Stomach (tissue), 9 donors: ENCODE results near the gene LIMA1. TPM values are rescaled to one million over a fixed set of nuclear protein-coding genes. Genes with fewer than 3 reads are reported as not detected.

ENCODE experiments used
- DNase-seq, 2 donors: peaks; one replicate each; pipeline versions ENCODE4 v3.0.0 to v3.0.0-alpha.2; 2013 to 2019
- H3K27ac ChIP-seq, 5 donors: fragments of 200-600 bp in 4 of 5; sonication (generic) in 4 of 5; one replicate each; pipeline ENCODE4 v1.5.1; 2013 to 2019; ENCODE audit warnings: mild to moderate bottlenecking in 1 of 5, moderate library complexity in 1 of 5
- H3K27me3 ChIP-seq, 3 donors: fragments of 200-600 bp; sonication (generic); one replicate each; pipeline ENCODE4 v1.5.1; 2017 to 2019; ENCODE audit warnings: mixed run types in 1 of 3
- H3K36me3 ChIP-seq, 4 donors: fragments of 200-600 bp; sonication (generic); 1 replicate in 3 of 4; 2 replicates in 1 of 4; pipeline ENCODE4 v1.5.1; 2016 to 2019
- H3K4me1 ChIP-seq, 4 donors: fragments of 200-600 bp; sonication (generic); one replicate each; pipeline ENCODE4 v1.5.1; 2016 to 2019
- H3K4me3 ChIP-seq, 4 donors: fragments of 200-600 bp; sonication (generic) in 3 of 4; one replicate each; pipeline ENCODE4 v1.5.1; 2016 to 2019; ENCODE audit warnings: mild to moderate bottlenecking in 1 of 4
- H3K9me3 ChIP-seq, 4 donors: fragments of 200-600 bp; sonication (generic); one replicate each; pipeline ENCODE4 v1.5.1; 2016 to 2019
- CTCF ChIP-seq, 7 experiments: fragments of 450-650 bp in 4 of 7; fragments of 200-600 bp in 3 of 7; sonication (generic) in 3 of 7; IDR thresholded peaks; one replicate each; pipeline ENCODE4 v1.5.1; 2016 to 2019; ENCODE audit warnings: antibody characterized with exemption in 7 of 7, control low read depth in 2 of 7, mild to moderate bottlenecking in 1 of 7
- EP300 ChIP-seq: sonication (generic); formaldehyde crosslinking; IDR thresholded peaks from one replicate; pipeline ENCODE4 v1.6.1; 2017; ENCODE audit warnings: antibody characterized with exemption
- POLR2A ChIP-seq, 4 donors: fragments of 450-650 bp; IDR thresholded peaks; one replicate each; pipeline ENCODE4 v1.6.1; 2016; ENCODE audit warnings: antibody characterized with exemption in 4 of 4, control low read depth in 2 of 4, mild to moderate bottlenecking in 1 of 4, moderate library complexity in 1 of 4
- POLR2AphosphoS5 ChIP-seq, 3 donors: sonication (generic); formaldehyde crosslinking; IDR thresholded peaks; one replicate each; pipeline ENCODE4 v1.6.1; 2016; ENCODE audit warnings: antibody characterized with exemption in 3 of 3
- WGBS, 5 donors: extraction: QIAGEN DNeasy Blood & Tissue Kit in 3 of 5; methylation state at CpG; one replicate each; pipeline versions ENCODE4 v1.1.5 to v1.1.7; 2013 to 2018; 5-methylcytosine and 5-hydroxymethylcytosine counted together
- intact Hi-C: fragments of 100-400 bp; cut with DNase I; formaldehyde crosslinking; loops from one replicate; pipeline ENCODE4 v1.15.1; 2023; ENCODE audit warnings: low total_unique reads
- polyA plus RNA-seq, 3 donors: library from polyadenylated mRNA; stranded (reverse); fragments of 200-250 nt; gene quantifications; one replicate each; pipeline ENCODE4 v1.2.3, GENCODE V29; 2013
- total RNA-seq, 5 donors: library from RNA; depleted of rRNA; stranded (reverse); fragments of >200 nt; gene quantifications; one replicate each; pipeline versions ENCODE4 v1.1.0 to v1.2.3, GENCODE V29; 2014 to 2016
- donor health status: healthy with polysubstance abuse.
- donor health status: Bipolar disorder and iron deficiency.
- donor health status: healthy.

The LIMA1 gene
- total and polyA plus RNA-seq, 8 donors: 28.7 to 143 (median 83.2) TPM

GRCh38 chr12:50257236-50258166, 25.8 kb downstream of the LIMA1 start:
- DNase-seq: peak in 1 of 2 donors; percentile 60
- Histone ChIP-seq H3K4me1 (peaks cover 44 to 87% (median 52%) of the 10 kb centered on the region in 4 donors), H3K27ac (peak overlapping the region; percentile 48 to 70 (median 69)), H3K27me3 (no peaks in the 10 kb centered on the region), H3K9me3 (no peaks in the 10 kb centered on the region), H3K36me3 (no peaks in the 10 kb centered on the region), H3K4me3 (no peak overlapping the region)
- TF ChIP-seq POLR2AphosphoS5 (IDR thresholded peaks at IDR 0.05): peak in 1 of 3 donors; percentile 8
- no peak for TF ChIP-seq CTCF (IDR thresholded peaks at IDR 0.05)
- intact Hi-C loops: no loop called here
- WGBS, 5 donors: 32 to 42% (median 37%) methylated on average over 6 of the region's 6 CpGs

- H3K27ac ChIP-seq: peak overlapping the region in 2 of 5 donors; percentile 50 to 70
- TF ChIP-seq EP300: no peak
- H3K4me3 ChIP-seq: no peak overlapping the region
- no peaks in the 10 kb centered on the region for H3K9me3 ChIP-seq
- WGBS, 5 donors: 72 to 88% (median 87%) methylated on average over 2 of the region's 2 CpGs
- H3K4me1 ChIP-seq: peaks cover 46 to 89% (median 57%) of the 10 kb centered on the region in 4 donors
- no peaks in the 10 kb centered on the region for H3K27me3 ChIP-seq
- intact Hi-C loops: no loop called here
- no peak for DNase-seq
- no peaks in the 10 kb centered on the region for H3K36me3 ChIP-seq
These were observed 26.6 kb downstream of the LIMA1 start for GRCh38 chr12:50256761-50257160.

- Histone ChIP-seq H3K27ac (peak overlapping the region in 3 of 5 donors; percentile 24 to 88 (median 80)), H3K27me3 (no peaks in the 10 kb centered on the region), H3K9me3 (no peaks in the 10 kb centered on the region), H3K4me3 (no peak overlapping the region), H3K36me3 (no peaks in the 10 kb centered on the region), H3K4me1 (peaks cover 43 to 79% (median 62%) of the 10 kb centered on the region in 4 donors)
- DNase-seq: no peak
- TF ChIP-seq POLR2A (IDR thresholded peaks at IDR 0.05) (no peak), POLR2AphosphoS5 (IDR thresholded peaks at IDR 0.05) (no peak), EP300 (no peak), CTCF (IDR thresholded peaks at IDR 0.05) (no peak)
- intact Hi-C loops: no loop called here
- 62 to 80% (median 68%) methylated on average over 6 of the region's 6 CpGs for WGBS, 5 donors
These were observed 30.2 kb downstream of the LIMA1 start for GRCh38 chr12:50252977-50253602.

GRCh38 chr12:50251619-50252252, 31.6 kb downstream of the LIMA1 start:
- intact Hi-C loops: no loop called here
- H3K36me3 ChIP-seq: peaks cover 0 to 7% (median 5%) of the 10 kb centered on the region in 4 donors
- no peak for TF ChIP-seq EP300
- H3K27ac ChIP-seq: peak overlapping the region; percentile 41 to 88 (median 55)
- DNase-seq: peak in 1 of 2 donors; percentile 52
- 20 to 38% (median 25%) methylated on average over 6 of the region's 6 CpGs for WGBS, 5 donors
- no peaks in the 10 kb centered on the region for H3K27me3 ChIP-seq
- H3K4me1 ChIP-seq: peaks cover 42 to 79% (median 63%) of the 10 kb centered on the region in 4 donors
- no peaks in the 10 kb centered on the region for H3K9me3 ChIP-seq
- no peak overlapping the region for H3K4me3 ChIP-seq

GRCh38 chr12:50249464-50250182, 33.7 kb downstream of the LIMA1 start:
- Histone ChIP-seq H3K4me1 (peaks cover 41 to 80% (median 60%) of the 10 kb centered on the region in 4 donors), H3K27me3 (no peaks in the 10 kb centered on the region), H3K36me3 (peaks cover 1 to 23% (median 11%) of the 10 kb centered on the region in 4 donors), H3K9me3 (no peaks in the 10 kb centered on the region), H3K27ac (peak overlapping the region; percentile 70 to 92 (median 77)), H3K4me3 (no peak overlapping the region)
- WGBS, 5 donors: 34 to 55% (median 40%) methylated on average over 5 of the region's 5 CpGs
- TF ChIP-seq EP300 (no peak), POLR2A (IDR thresholded peaks at IDR 0.05) (no peak), POLR2AphosphoS5 (IDR thresholded peaks at IDR 0.05) (peak in 2 of 3 donors; percentile 21 to 42)
- intact Hi-C loops: no loop called here
- peak in 1 of 2 donors; percentile 72 for DNase-seq
